Tibial nerve (tissue), 4 donors: Measurements from ENCODE around the gene OR52E6. TPM values are rescaled to one million over a fixed set of nuclear protein-coding genes. Genes with fewer than 3 reads are reported as not detected.

ENCODE experiments used
- total RNA-seq, 4 donors: library from RNA; depleted of rRNA; stranded (reverse); fragments of >200 nt; gene quantifications; one replicate each; pipeline ENCODE4 v1.1.0, GENCODE V29; 2016

Gene OR52E6
- total RNA-seq, 4 donors from 2014 or later: not detected

Other genes with a start within 250 kb of the OR52E6 start
- 1 to 10 TPM; 1.2 to 5.9 (median 2.5) TPM for gene TRIM6, start 245.3 kb downstream of the OR52E6 start, total RNA-seq
- gene TRIM34, start 216.9 kb downstream of the OR52E6 start, total RNA-seq: 1 to 10 TPM; 2.2 to 6.1 (median 3.1) TPM
- gene TRIM5, start 156.8 kb downstream of the OR52E6 start, total RNA-seq: 10 to 100 TPM; 16.9 to 38.7 (median 26.1) TPM
- 100 to 1,000 TPM in 2 of 4 donors, 10 to 100 TPM in 2; 78.3 to 131 (median 100) TPM for gene TRIM22, start 152.1 kb downstream of the OR52E6 start, total RNA-seq
- gene OR56B1, start 105.4 kb downstream of the OR52E6 start, total RNA-seq: under 1 TPM in 2 of 4 donors, not detected in 2; 0.20 to 0.63 TPM
- gene OR52N4, start 87.7 kb downstream of the OR52E6 start, total RNA-seq: under 1 TPM in 2 of 4 donors, not detected in 2; 0.44 to 0.98 TPM
- gene OR52N5, start 58.5 kb downstream of the OR52E6 start, total RNA-seq: not detected
- gene OR52N1, start 50.6 kb downstream of the OR52E6 start, total RNA-seq: under 1 TPM in 1 of 4 donors, not detected in 3; 0.30 TPM
- gene OR52N2, start 33.0 kb downstream of the OR52E6 start, total RNA-seq: not detected
- gene OR52E8, start 15.8 kb upstream of the OR52E6 start, total RNA-seq: not detected
- not detected for gene OR52E4, start 38.7 kb upstream of the OR52E6 start, total RNA-seq
- gene OR52E5, start 51.3 kb upstream of the OR52E6 start, total RNA-seq: not detected
- gene OR56A3, start 100.4 kb upstream of the OR52E6 start, total RNA-seq: not detected
- not detected for gene OR56A5, start 126.6 kb upstream of the OR52E6 start, total RNA-seq
- not detected for gene OR52L1, start 145.1 kb upstream of the OR52E6 start, total RNA-seq
- gene OR56A4, start 165.0 kb upstream of the OR52E6 start, total RNA-seq: not detected
- not detected for gene OR56A1, start 188.9 kb upstream of the OR52E6 start, total RNA-seq